Common myeloid progenitor, CD34-positive (primary cell): ENCODE measurements around the gene CACNA1D.
A peak's percentile ranks its signal among the peaks of the same experiment; 100 is the strongest.

Source experiments
- CTCF ChIA-PET: fragments of 350-600 bp; sonication (Branson Sonifier 250); formaldehyde crosslinking; loops from one replicate; lab custom pipeline; 2021; ENCODE audit warnings: antibody characterized with exemption; lab: Charles Lee
- POLR2A ChIA-PET: fragments of 350-600 bp; sonication (Branson Sonifier 250); formaldehyde crosslinking; loops from one replicate; lab custom pipeline; 2021; ENCODE audit warnings: antibody characterized with exemption; lab: Charles Lee
- DNase-seq, 3 donors: peaks; one replicate each; pipeline versions ENCODE4 v3.0.0 to v3.0.0-alpha.2; 2013
- H3K27ac ChIP-seq, 2 experiments: 1 replicate in 1 of 2; 2 replicates in 1 of 2; pipeline ENCODE4 v1.7.0; 2013; ENCODE audit warnings: inconsistent platforms in 2 of 2, low read length in 2 of 2, mild to moderate bottlenecking in 2 of 2, low read depth in 1 of 2, moderate library complexity in 1 of 2; ENCODE audit not compliant: severe bottlenecking in 2 of 2, insufficient read depth in 1 of 2, poor library complexity in 1 of 2
- H3K27me3 ChIP-seq, 5 experiments: replicated peaks in 2 of 5; 1 replicate in 3 of 5; 2 replicates in 2 of 5; pipeline versions ENCODE4 v1.6.1 to v1.7.0; 2013; ENCODE audit warnings: low read length in 4 of 5, mild to moderate bottlenecking in 2 of 5, moderate library complexity in 2 of 5, inconsistent platforms in 1 of 5; ENCODE audit not compliant: insufficient read depth in 5 of 5, control insufficient read depth in 4 of 5
- H3K36me3 ChIP-seq, 4 experiments: 1 replicate in 2 of 4; 2 replicates in 2 of 4; pipeline versions ENCODE4 v1.6.1 to v1.7.0; 2013; ENCODE audit warnings: low read length in 3 of 4, control low read depth in 1 of 4, mild to moderate bottlenecking in 1 of 4; ENCODE audit not compliant: control insufficient read depth in 4 of 4, insufficient read depth in 4 of 4
- H3K4me1 ChIP-seq, 4 experiments: 1 replicate in 3 of 4; 2 replicates in 1 of 4; pipeline versions ENCODE4 v1.6.1 to v1.7.1; 2013; ENCODE audit warnings: low read length in 3 of 4, mild to moderate bottlenecking in 3 of 4, control low read depth in 1 of 4, inconsistent platforms in 1 of 4, moderate library complexity in 1 of 4; ENCODE audit not compliant: control insufficient read depth in 4 of 4, insufficient read depth in 4 of 4; ENCODE audit errors: control extremely low read depth in 1 of 4
- H3K4me3 ChIP-seq, 7 experiments: 1 replicate in 4 of 7; 2 replicates in 3 of 7; pipeline versions ENCODE4 v1.5.1 to v1.7.0; 2013; ENCODE audit warnings: mild to moderate bottlenecking in 7 of 7, low read length in 6 of 7, moderate library complexity in 6 of 7, inconsistent platforms in 2 of 7, low read depth in 2 of 7, control low read depth in 1 of 7; ENCODE audit not compliant: insufficient read depth in 4 of 7, control insufficient read depth in 1 of 7; ENCODE audit errors: extremely low read depth in 1 of 7
- H3K9me3 ChIP-seq, 5 experiments: 1 replicate in 4 of 5; 2 replicates in 1 of 5; pipeline versions ENCODE4 v1.6.1 to v1.7.1; 2013; ENCODE audit warnings: low read length in 4 of 5, mild to moderate bottlenecking in 2 of 5, inconsistent platforms in 1 of 5, low read depth in 1 of 5, moderate library complexity in 1 of 5; ENCODE audit not compliant: control insufficient read depth in 4 of 5, insufficient read depth in 2 of 5; ENCODE audit errors: control extremely low read depth in 1 of 5
- WGBS: methylation state at CpG from one replicate; pipeline ENCODE4 v1.1.5; 2013; ENCODE audit not compliant: insufficient coverage; 5-methylcytosine and 5-hydroxymethylcytosine counted together

CACNA1D gene

GRCh38 chr3:53485675-53486403, 8.6 kb upstream of the CACNA1D start:
- H3K9me3 ChIP-seq = no peaks in the 10 kb centered on the region
- WGBS = no CpG with 5 or more reads among the region's 3 CpGs
- H3K27ac ChIP-seq = no peak overlapping the region
- ChIA-PET POLR2A (no interaction called here), CTCF (no interaction called here)
- no peaks in the 10 kb centered on the region for H3K36me3 ChIP-seq
- H3K4me3 ChIP-seq = no peak overlapping the region
- H3K4me1 ChIP-seq = peaks cover 0 to 9% (median 0%) of the 10 kb centered on the region in 4 experiments
- peak in 2 of 3 donors; percentile 57 to 67 for DNase-seq
- H3K27me3 ChIP-seq = peaks cover 0 to 17% (median 2%) of the 10 kb centered on the region in 5 experiments

GRCh38 chr3:53486961-53487654, 7.3 kb upstream of the CACNA1D start:
- POLR2A ChIA-PET = no interaction called here
- peaks cover 3 to 29% (median 9%) of the 10 kb centered on the region in 5 experiments for H3K27me3 ChIP-seq
- CTCF ChIA-PET = interaction anchor here (0.7 kb wide), 1 partner anchor 197 kb away, joined by 5 read pairs; no protein-coding TSS in a partner anchor
- H3K9me3 ChIP-seq = no peaks in the 10 kb centered on the region
- no peak overlapping the region for H3K4me3 ChIP-seq
- no peak overlapping the region for H3K27ac ChIP-seq
- 90% methylated on average over 2 of the region's 6 CpGs for WGBS
- H3K36me3 ChIP-seq = no peaks in the 10 kb centered on the region
- H3K4me1 ChIP-seq = peaks cover 0 to 9% (median 0%) of the 10 kb centered on the region in 4 experiments
- no peak for DNase-seq

DNA sequence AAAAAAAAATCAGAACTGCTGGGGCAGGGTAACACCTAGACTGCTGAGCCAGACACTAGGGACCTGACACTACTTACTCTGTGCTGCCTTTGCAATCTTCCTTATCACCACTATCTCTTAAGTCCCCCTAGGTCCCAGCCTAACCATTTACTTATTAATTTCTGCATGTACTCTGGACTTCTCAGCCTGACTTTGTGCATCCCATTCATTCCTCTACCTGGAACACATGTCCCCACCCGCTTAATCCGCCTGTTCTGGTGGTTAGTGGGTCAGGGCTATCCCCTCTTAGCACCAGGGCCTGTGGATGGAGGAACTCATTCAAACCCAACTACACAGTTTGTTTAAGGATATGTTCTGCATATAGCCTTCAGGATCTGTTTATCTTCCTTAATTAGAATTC, 5.0 kb upstream of the CACNA1D start:
- CTCF ChIA-PET = no interaction called here
- POLR2A ChIA-PET = interaction anchor here (0.6 kb wide), 1 partner anchor 217 kb away, joined by 3 read pairs; no protein-coding TSS in a partner anchor
- Histone ChIP-seq H3K27me3 (peaks cover 4 to 51% (median 20%) of the 10 kb centered on the region in 5 experiments), H3K27ac (no peak overlapping the region), H3K9me3 (no peaks in the 10 kb centered on the region), H3K4me1 (peaks cover 0 to 18% (median 8%) of the 10 kb centered on the region in 4 experiments), H3K4me3 (no peak overlapping the region), H3K36me3 (no peaks in the 10 kb centered on the region)
- WGBS = no CpG with 5 or more reads among the region's 2 CpGs
- no peak for DNase-seq

- POLR2A ChIA-PET = no interaction called here
- no peaks in the 10 kb centered on the region for H3K9me3 ChIP-seq
Measured at GRCh38 chr3:53489787-53490458, 4.5 kb upstream of the CACNA1D start.

DNA sequence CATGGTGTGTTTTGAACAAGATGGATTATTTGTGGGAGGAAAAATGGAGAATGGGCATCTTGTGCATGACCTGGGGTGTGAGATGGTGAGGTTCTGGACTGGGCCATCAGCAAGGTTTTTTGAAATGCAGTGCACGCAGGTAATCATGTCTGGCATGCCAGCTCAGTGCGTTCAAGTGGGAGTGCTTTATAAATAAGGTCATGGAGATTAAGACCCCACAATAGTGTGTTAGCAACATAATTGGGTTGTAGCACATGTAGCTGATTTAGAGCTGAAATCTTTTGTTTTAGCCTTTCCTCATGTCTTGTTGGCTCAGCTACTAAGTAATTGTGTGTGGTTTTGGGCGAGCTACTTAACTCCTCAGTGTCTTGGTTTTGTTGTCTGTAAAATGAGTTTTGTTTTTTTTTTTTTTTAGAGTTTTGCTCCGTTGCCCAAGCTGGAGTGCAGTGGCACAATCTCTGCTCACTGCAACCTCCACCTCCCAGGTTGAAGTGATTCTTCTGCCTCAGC, 3.9 kb upstream of the CACNA1D start:
- 94% methylated on average over 2 of the region's 4 CpGs for WGBS
- Histone ChIP-seq H3K27me3 (peaks cover 4 to 58% (median 20%) of the 10 kb centered on the region in 5 experiments), H3K27ac (no peak overlapping the region), H3K4me3 (no peak overlapping the region), H3K9me3 (no peaks in the 10 kb centered on the region), H3K4me1 (peaks cover 0 to 23% (median 12%) of the 10 kb centered on the region in 4 experiments), H3K36me3 (no peaks in the 10 kb centered on the region)
- POLR2A ChIA-PET = no interaction called here
- DNase-seq = no peak
- CTCF ChIA-PET = interaction anchor here (0.6 kb wide), 1 partner anchor 12 kb away, joined by 3 read pairs; no protein-coding TSS in a partner anchor

More at GRCh38 chr3:53489787-53490458, 4.5 kb upstream of the CACNA1D start:
- H3K27me3 ChIP-seq = peaks cover 4 to 52% (median 20%) of the 10 kb centered on the region in 5 experiments
- H3K36me3 ChIP-seq = no peaks in the 10 kb centered on the region
- DNase-seq = peak in 2 of 3 donors; percentile 26 to 53
- H3K4me3 ChIP-seq = no peak overlapping the region
- 67% methylated on average over 5 of the region's 7 CpGs for WGBS
- H3K27ac ChIP-seq = no peak overlapping the region
- CTCF ChIA-PET = no interaction called here
- H3K4me1 ChIP-seq = peaks cover 0 to 18% (median 8%) of the 10 kb centered on the region in 4 experiments

DNA sequence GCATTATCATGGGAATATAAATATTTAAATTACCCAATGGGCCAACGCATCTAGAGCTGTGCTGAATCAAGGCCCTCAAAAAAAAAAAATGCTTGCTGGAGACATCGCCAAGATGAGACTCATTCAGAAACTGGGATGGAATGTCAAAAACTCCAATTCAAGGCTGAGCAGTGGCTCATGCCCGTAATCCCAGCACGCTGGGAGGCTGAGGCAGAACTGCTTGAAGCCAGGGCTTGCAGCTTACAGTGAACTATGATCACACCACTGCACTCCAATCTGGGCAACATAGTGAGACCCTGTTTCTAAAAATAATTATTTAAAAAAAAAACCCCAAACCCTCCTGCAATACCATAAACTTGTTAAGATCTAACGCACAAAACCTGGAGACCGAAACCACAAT, 3.1 kb upstream of the CACNA1D start:
- Histone ChIP-seq H3K9me3 (no peaks in the 10 kb centered on the region), H3K4me3 (no peak overlapping the region), H3K27me3 (peaks cover 4 to 66% (median 23%) of the 10 kb centered on the region in 5 experiments), H3K4me1 (peaks cover 0 to 24% (median 16%) of the 10 kb centered on the region in 4 experiments), H3K27ac (no peak overlapping the region), H3K36me3 (no peaks in the 10 kb centered on the region)
- ChIA-PET CTCF (no interaction called here), POLR2A (no interaction called here)
- DNase-seq = no peak
- 96% methylated on average over 6 of the region's 6 CpGs for WGBS
